ENCODE data around the gene TMPRSS9. TPM values are rescaled to one million over a fixed set of nuclear protein-coding genes. Genes with fewer than 3 reads are reported as not detected.
A peak's percentile ranks its signal among the peaks of the same experiment; 100 is the strongest.

Gene TMPRSS9
- total and polyA plus RNA-seq, 2 donors from 2014 or later: not detected

- no peak overlapping the region for H3K9ac ChIP-seq (ENCODE audit: low read length in 3 of 3)
- no peaks in the 10 kb centered on the region for H3K27me3 ChIP-seq (ENCODE audit: control insufficient read depth, insufficient read depth, low read length)
- no peaks in the 10 kb centered on the region for H3K4me1 ChIP-seq (ENCODE audit: control insufficient read depth in 2 of 3, insufficient read depth in 2 of 3, low read depth in 1 of 3, low read length in 3 of 3)
- no peak overlapping the region for H3K4me3 ChIP-seq (ENCODE audit: low read length in 3 of 3)
- TF ChIP-seq CTCF (IDR thresholded peaks at IDR 0.05; ENCODE audit: borderline replicate concordance, extremely low read depth, insufficient read depth): no peak
- intact Hi-C loops (cut with DNase I): no loop called here
- no peaks in the 10 kb centered on the region for H3K9me3 ChIP-seq (ENCODE audit: control insufficient read depth in 2 of 3, insufficient read depth in 1 of 3, low read length in 3 of 3)
- H3K27ac ChIP-seq (ENCODE audit: low read depth in 2 of 2, low read length in 2 of 2): no peak overlapping the region
- H3K36me3 ChIP-seq (ENCODE audit: control insufficient read depth in 2 of 3, insufficient read depth in 3 of 3, low read length in 3 of 3): peaks cover 0 to 9% (median 0%) of the 10 kb centered on the region in 3 donors
- FAIRE-seq: no peak
- DNase-seq: peak in 1 of 5 donors; percentile 64
These were observed 17.3 kb upstream of the TMPRSS9 start for GRCh38 chr19:2342656-2343288.

- no peak overlapping the region for H3K27ac ChIP-seq (ENCODE audit: low read depth in 2 of 2, low read length in 2 of 2)
- intact Hi-C loops (cut with DNase I): no loop called here
- no peaks in the 10 kb centered on the region for H3K9me3 ChIP-seq (ENCODE audit: control insufficient read depth in 2 of 3, insufficient read depth in 1 of 3, low read length in 3 of 3)
- peaks cover 0 to 9% (median 2%) of the 10 kb centered on the region in 3 donors for H3K36me3 ChIP-seq (ENCODE audit: control insufficient read depth in 2 of 3, insufficient read depth in 3 of 3, low read length in 3 of 3)
- TF ChIP-seq CTCF (IDR thresholded peaks at IDR 0.05; ENCODE audit: borderline replicate concordance, extremely low read depth, insufficient read depth): no peak
- FAIRE-seq (no peak), DNase-seq (peak in 1 of 5 donors; percentile 64)
- no peak overlapping the region for H3K4me3 ChIP-seq (ENCODE audit: low read length in 3 of 3)
- H3K27me3 ChIP-seq (ENCODE audit: control insufficient read depth, insufficient read depth, low read length): no peaks in the 10 kb centered on the region
- no peaks in the 10 kb centered on the region for H3K4me1 ChIP-seq (ENCODE audit: control insufficient read depth in 2 of 3, insufficient read depth in 2 of 3, low read depth in 1 of 3, low read length in 3 of 3)
- no peak overlapping the region for H3K9ac ChIP-seq (ENCODE audit: low read length in 3 of 3)
These were observed 16.6 kb upstream of the TMPRSS9 start for GRCh38 chr19:2343289-2343982.

GRCh38 chr19:2344381-2344870, 15.6 kb upstream of the TMPRSS9 start:
- Histone ChIP-seq H3K27me3 (ENCODE audit: control insufficient read depth, insufficient read depth, low read length) (no peaks in the 10 kb centered on the region), H3K9ac (ENCODE audit: low read length in 3 of 3) (no peak overlapping the region), H3K4me1 (ENCODE audit: control insufficient read depth in 2 of 3, insufficient read depth in 2 of 3, low read depth in 1 of 3, low read length in 3 of 3) (no peaks in the 10 kb centered on the region), H3K4me3 (ENCODE audit: low read length in 3 of 3) (no peak overlapping the region), H3K27ac (ENCODE audit: low read depth in 2 of 2, low read length in 2 of 2) (no peak overlapping the region), H3K9me3 (ENCODE audit: control insufficient read depth in 2 of 3, insufficient read depth in 1 of 3, low read length in 3 of 3) (no peaks in the 10 kb centered on the region), H3K36me3 (ENCODE audit: control insufficient read depth in 2 of 3, insufficient read depth in 3 of 3, low read length in 3 of 3) (peaks cover 0 to 14% (median 7%) of the 10 kb centered on the region in 3 donors)
- FAIRE-seq (no peak), DNase-seq (peak in 1 of 5 donors; percentile 77)
- intact Hi-C loops (cut with DNase I): no loop called here
- no peak for TF ChIP-seq CTCF (IDR thresholded peaks at IDR 0.05; ENCODE audit: borderline replicate concordance, extremely low read depth, insufficient read depth)
